ENCODE data around the gene C17orf67. TPM values are rescaled to one million over a fixed set of nuclear protein-coding genes. Genes with fewer than 3 reads are reported as not detected.

The C17orf67 gene
- total RNA-seq, 1 experiment from 2014 or later, result 4.6 TPM

DNA sequence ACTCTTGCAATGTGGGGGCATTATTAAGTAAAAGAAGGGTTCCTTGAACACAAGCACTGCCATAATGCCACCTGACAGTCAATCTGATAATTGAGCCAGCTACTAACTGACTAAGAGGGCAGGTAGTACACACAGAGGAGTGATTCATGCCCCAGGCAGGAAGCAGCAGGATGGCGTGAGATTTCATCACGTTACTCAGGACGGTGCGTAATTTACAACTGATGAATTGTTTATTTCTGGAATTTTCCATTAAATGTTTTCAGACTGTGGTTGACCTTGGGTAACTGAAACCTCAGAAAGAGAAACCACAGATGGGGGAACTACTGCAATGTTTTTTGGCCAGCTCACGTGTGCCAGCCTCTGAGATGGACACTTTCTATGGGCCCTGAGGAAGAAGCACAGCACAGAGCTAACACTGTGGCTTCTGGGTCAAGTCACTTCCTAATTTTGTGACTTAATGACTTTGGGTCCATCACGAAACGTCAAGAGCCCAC, 46.7 kb downstream of the C17orf67 start:
- H3K4me3 Mint-ChIP-seq (ENCODE audit: low read depth, unreplicated experiment), result no peak overlapping the region
- peaks cover under 1% of the 10 kb centered on the region for H3K9me3 Mint-ChIP-seq (ENCODE audit: low read depth, unreplicated experiment)
- H3K36me3 Mint-ChIP-seq (ENCODE audit: insufficient read depth, unreplicated experiment), result peaks cover 5% of the 10 kb centered on the region
- peak overlapping the region; percentile 97 for H3K27ac Mint-ChIP-seq (ENCODE audit: unreplicated experiment)
- H3K4me1 Mint-ChIP-seq (ENCODE audit: low read depth, unreplicated experiment), result peaks cover 30% of the 10 kb centered on the region
- no TSS peak for BruUV-seq (replicated peaks)
- peak; percentile 58 for DNase-seq
- intact Hi-C loops (cut with micrococcal nuclease; ENCODE audit: unreplicated experiment), result no loop called here
- CTCF ChIA-PET, result no interaction called here
- H3K27me3 Mint-ChIP-seq (ENCODE audit: unreplicated experiment), result no peaks in the 10 kb centered on the region
- TF ChIP-seq, protein P1, sequence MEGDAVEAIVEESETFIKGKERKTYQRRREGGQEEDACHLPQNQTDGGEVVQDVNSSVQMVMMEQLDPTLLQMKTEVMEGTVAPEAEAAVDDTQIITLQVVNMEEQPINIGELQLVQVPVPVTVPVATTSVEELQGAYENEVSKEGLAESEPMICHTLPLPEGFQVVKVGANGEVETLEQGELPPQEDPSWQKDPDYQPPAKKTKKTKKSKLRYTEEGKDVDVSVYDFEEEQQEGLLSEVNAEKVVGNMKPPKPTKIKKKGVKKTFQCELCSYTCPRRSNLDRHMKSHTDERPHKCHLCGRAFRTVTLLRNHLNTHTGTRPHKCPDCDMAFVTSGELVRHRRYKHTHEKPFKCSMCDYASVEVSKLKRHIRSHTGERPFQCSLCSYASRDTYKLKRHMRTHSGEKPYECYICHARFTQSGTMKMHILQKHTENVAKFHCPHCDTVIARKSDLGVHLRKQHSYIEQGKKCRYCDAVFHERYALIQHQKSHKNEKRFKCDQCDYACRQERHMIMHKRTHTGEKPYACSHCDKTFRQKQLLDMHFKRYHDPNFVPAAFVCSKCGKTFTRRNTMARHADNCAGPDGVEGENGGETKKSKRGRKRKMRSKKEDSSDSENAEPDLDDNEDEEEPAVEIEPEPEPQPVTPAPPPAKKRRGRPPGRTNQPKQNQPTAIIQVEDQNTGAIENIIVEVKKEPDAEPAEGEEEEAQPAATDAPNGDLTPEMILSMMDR (IDR thresholded peaks at IDR 0.05; ENCODE audit: unreplicated experiment), result no peak

DNA sequence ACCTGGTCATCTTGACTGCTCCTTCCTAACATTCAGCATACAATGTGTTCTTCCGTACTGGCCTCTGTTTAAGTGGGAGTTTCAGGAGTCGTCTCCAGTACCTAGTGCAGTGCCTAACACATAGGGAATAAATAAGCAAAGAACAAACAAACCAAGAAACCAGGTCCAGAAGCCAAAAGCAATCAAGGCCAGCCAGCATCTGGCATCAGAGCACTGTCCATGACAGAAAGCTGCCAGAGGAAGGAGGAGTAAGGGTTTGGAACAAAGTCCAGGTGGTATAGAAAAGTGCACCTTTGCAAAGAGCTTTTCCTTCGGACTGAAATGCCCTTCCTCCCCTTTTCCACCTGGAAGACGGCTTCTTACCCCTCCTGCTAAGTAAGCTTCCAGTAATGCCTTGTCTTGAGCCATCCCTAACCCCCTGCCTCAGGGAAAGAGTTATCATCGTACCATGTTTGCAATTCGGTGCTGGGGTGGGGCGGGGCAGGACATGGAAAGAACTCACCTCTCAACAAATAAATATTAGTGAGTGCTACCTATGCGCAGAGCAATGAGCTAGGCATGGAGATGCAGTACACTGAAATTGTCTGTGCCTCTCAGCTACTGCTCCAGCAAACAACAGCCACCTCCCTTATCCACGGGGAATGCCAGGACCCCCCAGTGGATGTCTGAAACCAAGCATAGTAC, 47.6 kb downstream of the C17orf67 start:
- TF ChIP-seq, protein P1 (IDR thresholded peaks at IDR 0.05; ENCODE audit: unreplicated experiment), result no peak
- Mint-ChIP-seq H3K27ac (ENCODE audit: unreplicated experiment) (peak overlapping the region; percentile 97), H3K27me3 (ENCODE audit: unreplicated experiment) (no peaks in the 10 kb centered on the region), H3K4me3 (ENCODE audit: low read depth, unreplicated experiment) (no peak overlapping the region), H3K36me3 (ENCODE audit: insufficient read depth, unreplicated experiment) (peaks cover 5% of the 10 kb centered on the region), H3K4me1 (ENCODE audit: low read depth, unreplicated experiment) (peaks cover 30% of the 10 kb centered on the region), H3K9me3 (ENCODE audit: low read depth, unreplicated experiment) (no peaks in the 10 kb centered on the region)
- no peak for DNase-seq
- CTCF ChIA-PET, result no interaction called here
- intact Hi-C loops (cut with micrococcal nuclease; ENCODE audit: unreplicated experiment), result no loop called here
- no TSS peak for BruUV-seq (replicated peaks)

DNA sequence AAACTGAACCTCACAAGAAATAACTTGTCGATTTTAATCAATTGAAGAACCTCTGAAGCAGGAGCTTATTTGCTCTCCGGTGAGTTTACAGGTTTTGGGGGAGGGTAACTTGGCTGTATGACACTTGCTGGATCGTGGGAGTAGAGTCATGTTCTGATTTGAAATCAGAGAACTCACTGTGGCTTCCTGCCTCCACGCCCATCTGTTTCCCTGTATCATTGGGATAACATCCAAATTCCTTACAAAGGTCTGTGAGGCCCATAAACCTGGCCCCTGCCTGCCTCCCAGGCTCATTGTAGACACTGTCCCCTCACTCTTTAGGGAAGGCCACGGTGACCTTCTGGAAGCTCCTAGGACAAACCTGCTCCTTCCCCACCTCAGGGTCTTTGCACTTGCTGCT, 48.3 kb downstream of the C17orf67 start:
- H3K4me1 Mint-ChIP-seq (ENCODE audit: low read depth, unreplicated experiment), result peaks cover 33% of the 10 kb centered on the region

DNA sequence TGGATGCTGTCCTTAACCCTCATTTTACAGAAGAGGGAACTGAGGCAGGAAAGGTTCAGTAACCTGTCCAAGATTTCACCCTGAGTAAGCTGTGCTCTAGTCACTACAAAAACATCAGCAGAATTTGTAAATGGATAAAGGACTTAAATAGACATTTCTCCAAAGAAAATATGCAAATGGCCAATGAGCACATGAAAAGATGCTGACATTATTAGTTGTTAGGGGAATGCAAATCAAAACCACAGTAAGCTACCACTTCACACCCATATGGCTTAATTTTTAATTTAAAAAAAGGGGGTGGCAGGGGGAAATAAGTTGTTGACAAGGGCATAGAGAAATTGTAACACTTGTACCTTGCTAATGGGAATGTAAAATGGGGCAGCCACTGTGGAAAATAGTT, 51.4 kb downstream of the C17orf67 start:
- DNase-seq, result no peak
- peaks cover 46% of the 10 kb centered on the region for H3K4me1 Mint-ChIP-seq (ENCODE audit: low read depth, unreplicated experiment)
- no peak overlapping the region for H3K4me3 Mint-ChIP-seq (ENCODE audit: low read depth, unreplicated experiment)
- H3K9me3 Mint-ChIP-seq (ENCODE audit: low read depth, unreplicated experiment), result no peaks in the 10 kb centered on the region
- H3K27ac Mint-ChIP-seq (ENCODE audit: unreplicated experiment), result no peak overlapping the region
- peaks cover 5% of the 10 kb centered on the region for H3K36me3 Mint-ChIP-seq (ENCODE audit: insufficient read depth, unreplicated experiment)
- CTCF ChIA-PET, result no interaction called here
- H3K27me3 Mint-ChIP-seq (ENCODE audit: unreplicated experiment), result peaks cover 27% of the 10 kb centered on the region
- no TSS peak for BruUV-seq (replicated peaks)
- TF ChIP-seq, protein P1 (IDR thresholded peaks at IDR 0.05; ENCODE audit: unreplicated experiment), result no peak
- intact Hi-C loops (cut with micrococcal nuclease; ENCODE audit: unreplicated experiment), result loop anchor here (5.0 kb wide), 1 partner anchor 185 kb away; no protein-coding TSS in a partner anchor

More for the DNA sequence above, 48.3 kb downstream of the C17orf67 start:
- no peak for DNase-seq
- Mint-ChIP-seq H3K9me3 (ENCODE audit: low read depth, unreplicated experiment) (no peaks in the 10 kb centered on the region), H3K4me3 (ENCODE audit: low read depth, unreplicated experiment) (no peak overlapping the region), H3K36me3 (ENCODE audit: insufficient read depth, unreplicated experiment) (peaks cover 5% of the 10 kb centered on the region), H3K27ac (ENCODE audit: unreplicated experiment) (peak overlapping the region; percentile 38), H3K27me3 (ENCODE audit: unreplicated experiment) (no peaks in the 10 kb centered on the region)
- intact Hi-C loops (cut with micrococcal nuclease; ENCODE audit: unreplicated experiment), result no loop called here
- CTCF ChIA-PET, result no interaction called here
- BruUV-seq (replicated peaks), result no TSS peak
- TF ChIP-seq, protein P1 (IDR thresholded peaks at IDR 0.05; ENCODE audit: unreplicated experiment), result no peak
